Fibroblast of peridontal ligament (primary cell): Measurements from ENCODE around the gene CD151.

Source experiments
- DNase-seq: peaks from one replicate; pipeline ENCODE4 v3.0.0-alpha.2; 2010; ENCODE audit errors: extremely low read depth

Gene CD151

GRCh38 chr11:797296-798092 lies 35.3 kb upstream of the CD151 start:
- DNase-seq: peak; percentile 73

GRCh38 chr11:798093-798713 lies 34.5 kb upstream of the CD151 start, which contains the start of gene SLC25A22:
TSS of gene SLC25A22 (minus strand) at chr11:798281. CDS start at chr11:795006, 3,275 bp downstream.
- peak; percentile 52 for DNase-seq

- DNase-seq: no peak
These were observed 33.0 kb upstream of the CD151 start for GRCh38 chr11:799641-800316.

- DNase-seq: no peak
These were observed 32.3 kb upstream of the CD151 start for GRCh38 chr11:800473-800872.

GRCh38 chr11:801097-801780 lies 31.5 kb upstream of the CD151 start:
- no peak for DNase-seq

GRCh38 chr11:802018-802617 lies 30.6 kb upstream of the CD151 start:
- DNase-seq: no peak

GRCh38 chr11:802693-803466 lies 29.9 kb upstream of the CD151 start:
- no peak for DNase-seq

- DNase-seq: no peak
These were observed 29.3 kb upstream of the CD151 start for GRCh38 chr11:803467-803742.

GRCh38 chr11:803770-804598 lies 28.8 kb upstream of the CD151 start:
- DNase-seq: no peak

GRCh38 chr11:804599-804964 lies 28.2 kb upstream of the CD151 start:
- no peak for DNase-seq

GRCh38 chr11:808427-809286 lies 24.1 kb upstream of the CD151 start:
- no peak for DNase-seq

- DNase-seq: peak; percentile 96
These were observed 23.3 kb upstream of the CD151 start, which contains the start of gene RPLP2 for GRCh38 chr11:809287-810039. TSS of gene RPLP2 (plus strand) at chr11:809967. CDS start at chr11:810235, 268 bp downstream.

- no peak for DNase-seq
These were observed 22.6 kb upstream of the CD151 start for GRCh38 chr11:810040-810567.

GRCh38 chr11:811446-812245 lies 21.1 kb upstream of the CD151 start:
- no peak for DNase-seq

GRCh38 chr11:812390-812789 lies 20.4 kb upstream of the CD151 start:
- DNase-seq: no peak

- no peak for DNase-seq
These were observed 19.7 kb upstream of the CD151 start for GRCh38 chr11:813072-813455.

- no peak for DNase-seq
These were observed 19.2 kb upstream of the CD151 start for GRCh38 chr11:813456-814096.
